Muscle of arm (tissue), 12 donors: ENCODE results near the gene HELLS. TPM values are rescaled to one million over a fixed set of nuclear protein-coding genes. Genes with fewer than 3 reads are reported as not detected.

Experiments used
- polyA plus RNA-seq, 12 donors: library from polyadenylated mRNA; unstranded; fragments of 120-200 nt; gene quantifications; one replicate each; pipeline ENCODE4 v1.2.1, GENCODE V29; 2013; ENCODE audit not compliant: insufficient read length in 12 of 12

HELLS gene
- polyA plus RNA-seq, 12 donors: 4.5 to 20.0 (median 9.9) TPM; not detected in 1

Other genes starting within 250 kb of the HELLS start
- 10 to 100 TPM in 10 of 12 donors, 1 to 10 TPM in 1, not detected in 1; 7.9 to 23.2 (median 16.7) TPM for gene NOC3L, start 182.8 kb upstream of the HELLS start, polyA plus RNA-seq
- 10 to 100 TPM in 9 of 12 donors, 1 to 10 TPM in 2, not detected in 1; 4.5 to 15.9 (median 11.6) TPM for gene TBC1D12, start 143.2 kb upstream of the HELLS start, polyA plus RNA-seq
- gene CYP2C18, start 137.9 kb downstream of the HELLS start, polyA plus RNA-seq: under 1 TPM in 2 of 12 donors, not detected in 10; 0.08 to 0.32 TPM
- gene CYP2C19, start 216.9 kb downstream of the HELLS start, polyA plus RNA-seq: 10 to 100 TPM in 1 of 12 donors, not detected in 11; 14.2 TPM